Measurements from ENCODE around the gene CLIC3.

GRCh38 chr9:136952321-136952850, 44.0 kb downstream of the CLIC3 start:
- TF ChIP-seq EZH2phosphoT487 (IDR thresholded peaks at IDR 0.05; ENCODE audit: low read depth): no peak
- TF ChIP-seq CTCF (IDR thresholded peaks at IDR 0.05; ENCODE audit: low read depth, low read length): no peak
